ENCODE results near the gene FOXK1.
"Not testable (repeated sequence)": the region's sequence is repeated elsewhere in the genome, so short reads cannot be mapped to it uniquely, and the experiment has no call there.

The FOXK1 gene

DNA sequence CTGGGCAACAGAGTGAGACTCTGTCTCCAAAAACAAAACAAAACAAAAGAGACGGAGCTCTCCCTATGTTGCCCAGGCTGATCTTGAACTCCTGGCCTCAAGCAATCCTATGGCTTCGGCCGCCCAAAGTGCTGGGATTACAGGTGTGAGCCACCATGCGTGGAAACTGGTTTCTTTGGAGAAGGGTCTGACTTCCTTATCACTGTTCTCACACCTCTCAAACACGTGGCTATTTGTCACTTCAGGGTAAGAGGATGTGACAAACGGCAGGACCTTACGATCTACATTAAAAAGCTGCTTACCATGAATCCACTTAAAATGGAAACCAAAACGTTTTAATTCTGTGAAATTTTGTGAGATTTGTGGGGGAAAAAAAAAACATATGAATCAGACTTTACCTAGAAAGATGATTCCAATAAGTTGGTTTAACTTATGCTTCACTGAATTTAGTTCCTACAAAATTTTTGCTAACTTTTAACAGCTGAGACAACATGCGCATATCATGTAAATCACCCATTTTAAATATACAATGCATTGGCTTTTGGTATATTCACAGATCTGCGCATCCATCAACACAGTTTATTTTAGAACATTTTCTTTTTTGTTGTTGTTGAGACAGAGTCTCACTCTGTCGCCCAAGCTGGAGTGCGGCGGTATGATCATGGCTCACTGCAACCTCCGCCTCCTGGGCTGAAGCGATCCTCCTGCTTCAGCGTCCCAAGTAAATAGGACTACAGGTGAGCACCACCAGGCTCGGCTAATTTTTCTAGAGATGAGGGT, 18.7 kb upstream of the FOXK1 start:
- no peak for DNase-seq

DNA sequence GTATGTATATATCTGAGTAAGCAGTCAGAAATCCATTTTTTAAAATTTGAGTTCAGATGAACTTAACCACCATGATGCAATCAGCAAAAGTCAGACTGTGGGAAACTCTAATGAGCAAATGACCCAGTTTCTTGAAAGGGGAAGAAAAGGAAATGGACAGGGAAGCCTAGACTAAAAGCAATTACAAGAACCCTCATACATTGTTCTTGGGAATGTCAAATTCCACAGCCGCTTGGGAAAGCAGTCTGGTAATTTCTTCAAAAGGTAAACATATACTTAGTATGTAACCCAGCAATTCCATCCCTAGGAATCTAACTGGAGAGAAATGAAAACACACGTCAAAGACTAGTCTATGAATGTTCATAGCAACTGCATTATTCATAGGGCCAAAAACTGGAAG, 16.4 kb upstream of the FOXK1 start:
- no peak for DNase-seq

DNA sequence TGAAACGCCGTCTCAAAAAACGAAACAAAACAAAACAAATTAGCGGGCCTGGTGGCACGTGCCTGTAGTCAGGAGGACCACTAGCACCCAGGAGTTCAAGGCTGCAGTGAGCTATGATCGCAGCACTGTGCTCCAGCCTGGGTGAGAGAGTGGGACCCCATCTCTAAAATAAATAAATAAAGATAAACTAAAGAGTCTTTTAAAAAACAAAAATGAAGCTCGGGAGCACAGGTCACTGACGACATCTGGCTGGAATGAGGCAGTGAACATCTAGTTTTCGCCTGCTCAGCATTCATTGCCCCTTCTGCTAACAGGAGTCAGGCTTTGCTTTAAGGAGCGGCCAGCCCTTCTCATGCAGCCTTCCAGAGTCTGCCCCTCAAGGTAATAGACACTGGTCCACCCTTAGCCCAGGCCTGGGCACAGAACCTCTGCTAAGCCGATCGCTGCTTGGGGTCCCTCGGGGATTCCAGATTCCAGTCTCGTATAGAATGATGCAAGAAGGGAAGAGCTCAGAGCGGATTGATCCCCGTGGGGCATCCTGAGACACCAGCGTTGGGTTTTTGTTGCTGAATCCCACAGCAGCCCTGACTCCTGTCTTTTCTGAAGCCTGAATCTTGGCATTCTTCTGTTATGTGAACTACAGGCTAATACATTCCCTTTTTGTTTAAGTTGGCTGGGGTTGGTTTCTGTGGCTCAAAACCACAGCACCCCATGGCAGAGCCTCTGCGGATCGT, 14.2 kb upstream of the FOXK1 start:
- DNase-seq: no peak

DNA sequence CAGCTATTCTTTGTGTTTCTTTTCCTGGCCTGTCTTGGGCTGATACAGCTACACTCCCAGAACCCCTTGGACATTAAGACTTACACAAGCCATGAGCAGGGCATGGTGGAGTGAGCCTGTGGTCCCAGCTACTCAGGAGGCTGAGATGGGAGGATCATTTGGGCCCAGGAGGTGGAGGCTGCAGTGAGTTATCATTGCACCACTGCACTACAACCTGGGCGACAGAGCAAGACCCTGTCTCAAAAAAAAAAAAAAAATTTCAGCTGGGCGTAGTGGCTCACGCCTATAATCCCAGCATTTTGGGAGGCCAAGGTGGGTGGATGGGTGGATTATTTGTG, 13.6 kb upstream of the FOXK1 start:
- DNase-seq: no peak

DNA sequence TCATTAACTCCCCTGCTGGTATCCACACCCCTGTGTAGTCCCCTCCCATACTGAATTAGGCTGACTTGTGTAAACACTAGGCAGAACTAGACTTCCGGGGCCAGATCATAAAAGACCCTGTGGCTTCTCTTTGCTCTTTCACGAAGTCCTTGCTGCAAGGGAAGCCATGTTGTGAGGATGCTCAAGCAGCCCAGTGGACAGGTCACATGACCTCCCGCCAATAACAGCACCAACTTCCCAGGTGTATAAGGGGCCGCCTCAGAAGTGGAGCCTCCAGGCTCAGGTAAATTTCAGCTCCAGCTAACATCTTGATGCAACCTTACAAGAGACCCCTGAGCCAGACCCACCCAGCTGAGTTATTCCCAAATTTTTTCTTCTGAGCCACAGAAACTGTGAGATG, 11.3 kb upstream of the FOXK1 start:
- no peak for DNase-seq

DNA sequence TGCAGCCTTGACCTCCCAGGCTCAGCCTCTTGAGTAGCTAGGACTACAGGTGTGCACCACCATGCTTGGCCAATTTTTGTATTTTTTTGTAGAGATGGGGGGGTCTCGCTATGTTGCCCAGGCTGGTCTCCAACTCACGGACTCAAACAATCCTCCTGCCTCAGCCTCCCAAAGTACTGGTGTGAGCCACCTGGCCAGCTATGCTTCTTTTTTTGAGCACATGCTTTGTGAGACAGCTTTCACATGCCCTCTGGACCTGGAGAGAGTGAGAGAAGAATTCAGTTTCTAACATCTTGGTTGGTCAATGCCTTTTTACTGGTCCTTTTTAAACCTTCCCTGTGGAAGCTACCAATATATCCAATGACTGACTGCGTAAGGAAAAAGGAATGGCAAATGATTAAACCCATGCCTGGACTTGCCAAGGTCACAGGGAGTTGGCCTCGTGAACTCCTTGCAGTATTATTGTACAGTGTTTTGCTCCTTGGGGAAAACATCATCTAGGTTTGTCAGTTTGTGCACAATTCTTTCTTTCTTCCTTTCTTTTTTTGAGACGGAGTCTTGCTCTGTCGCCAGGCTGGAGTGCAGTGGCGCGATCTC, 6.2 kb upstream of the FOXK1 start:
- no peak for DNase-seq

DNA sequence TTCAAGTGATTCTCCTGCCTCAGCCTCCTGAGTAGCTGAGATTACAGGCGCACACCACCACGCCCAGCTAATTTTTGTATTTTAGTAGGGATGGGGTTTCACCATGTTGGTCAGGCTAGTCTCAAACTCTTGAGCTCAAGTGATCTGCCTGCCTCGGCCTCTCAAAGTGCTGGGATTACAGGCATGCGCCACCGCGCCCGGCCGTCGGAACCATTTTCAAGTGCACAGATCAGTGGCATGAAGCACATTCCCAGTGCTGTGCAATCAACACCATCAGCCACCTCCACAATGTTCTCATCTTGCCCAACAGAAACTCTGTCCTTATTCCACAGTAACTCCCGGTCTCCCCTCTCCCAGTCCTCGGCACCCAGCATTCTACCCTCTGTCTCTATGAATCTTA, 4.6 kb upstream of the FOXK1 start:
- DNase-seq: not testable (repeated sequence)

DNA sequence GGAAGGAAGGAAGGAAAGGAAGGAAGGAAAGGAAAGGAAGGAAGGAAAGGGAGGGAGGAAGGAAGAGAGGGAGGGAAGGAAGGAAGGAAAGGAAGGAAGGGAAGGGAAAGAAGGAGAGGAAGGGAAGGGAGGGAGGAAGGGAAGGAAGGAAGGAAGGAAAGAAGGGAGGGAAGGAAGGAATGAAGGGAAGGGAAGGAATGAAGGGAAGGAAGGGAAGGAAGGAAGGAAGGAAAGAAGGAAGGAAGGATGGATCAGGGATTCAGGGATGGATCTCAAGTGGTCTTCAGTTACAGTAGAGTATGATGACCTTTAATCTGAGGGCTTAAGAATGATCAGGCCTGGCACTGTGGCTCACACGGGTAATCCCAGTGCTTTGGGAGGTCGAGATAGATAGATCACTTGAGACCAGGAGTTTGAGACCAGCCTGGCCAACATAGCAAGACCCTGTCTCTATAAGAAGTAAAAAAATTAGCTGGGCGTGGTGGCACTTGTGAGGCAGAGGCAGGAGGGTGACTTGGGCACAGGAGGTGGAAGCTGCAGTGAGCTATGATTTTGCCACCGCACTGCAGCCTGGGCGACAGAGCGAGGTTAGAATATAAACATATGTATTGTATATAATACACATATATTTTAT, 760 bp upstream of the FOXK1 start:
- DNase-seq: no peak

DNA sequence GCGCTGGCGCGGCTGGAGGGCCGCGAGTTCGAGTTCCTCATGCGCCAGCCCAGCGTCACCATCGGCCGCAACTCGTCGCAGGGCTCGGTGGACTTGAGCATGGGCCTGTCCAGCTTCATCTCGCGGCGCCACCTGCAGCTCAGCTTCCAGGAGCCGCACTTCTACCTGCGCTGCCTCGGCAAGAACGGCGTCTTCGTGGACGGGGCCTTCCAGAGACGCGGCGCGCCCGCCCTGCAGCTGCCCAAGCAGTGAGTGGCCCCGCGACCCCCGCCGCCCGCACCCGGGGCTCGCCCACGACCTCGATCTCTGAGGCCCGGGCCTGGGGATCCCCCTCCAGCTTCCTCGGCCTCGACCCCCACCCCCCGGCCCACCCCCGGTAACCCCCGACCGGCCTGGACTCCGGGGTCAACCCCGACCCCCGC, 537 bp downstream of the FOXK1 start:
- DNase-seq: peak; percentile 67

DNA sequence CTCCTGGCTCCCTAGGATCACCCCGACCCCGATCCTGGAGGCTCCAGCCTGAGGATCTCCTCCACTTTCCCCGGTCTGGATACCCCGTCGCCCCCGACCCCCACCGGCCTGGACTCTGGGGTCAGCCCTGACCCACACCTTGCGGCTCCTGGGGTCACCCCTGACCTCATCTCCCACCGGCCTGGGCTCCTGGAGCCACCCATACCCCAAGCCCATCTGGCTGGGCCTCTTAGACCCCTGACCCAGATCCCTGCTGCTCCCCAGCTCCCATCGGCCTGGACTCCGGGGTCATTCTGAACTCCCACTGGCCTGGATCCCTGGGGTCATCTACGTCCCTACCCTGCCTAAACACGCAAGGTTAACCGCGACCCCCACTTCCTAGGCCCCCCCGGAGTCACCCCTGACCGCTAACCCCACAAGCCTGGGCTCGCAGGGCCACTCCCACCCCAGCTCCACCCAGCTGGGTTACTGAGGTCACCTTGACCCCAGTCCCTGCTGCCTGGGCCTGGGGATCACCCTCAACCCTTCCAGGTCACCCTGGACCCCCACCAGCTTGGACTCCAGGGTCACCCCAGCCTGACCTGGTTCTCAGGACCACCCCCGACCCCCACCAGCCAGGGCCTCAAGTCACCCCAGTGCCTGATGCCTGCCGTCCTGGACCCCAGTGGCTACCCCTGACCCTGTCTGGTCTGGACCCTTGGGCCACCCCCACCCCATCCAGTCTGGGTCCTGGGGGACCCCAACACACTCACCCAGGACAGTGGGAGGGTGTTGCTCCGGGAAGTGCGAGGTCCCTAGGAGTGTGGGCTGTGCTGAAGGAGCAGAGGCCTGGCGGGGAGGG, 1.2 kb downstream of the FOXK1 start:
- no peak for DNase-seq

DNA sequence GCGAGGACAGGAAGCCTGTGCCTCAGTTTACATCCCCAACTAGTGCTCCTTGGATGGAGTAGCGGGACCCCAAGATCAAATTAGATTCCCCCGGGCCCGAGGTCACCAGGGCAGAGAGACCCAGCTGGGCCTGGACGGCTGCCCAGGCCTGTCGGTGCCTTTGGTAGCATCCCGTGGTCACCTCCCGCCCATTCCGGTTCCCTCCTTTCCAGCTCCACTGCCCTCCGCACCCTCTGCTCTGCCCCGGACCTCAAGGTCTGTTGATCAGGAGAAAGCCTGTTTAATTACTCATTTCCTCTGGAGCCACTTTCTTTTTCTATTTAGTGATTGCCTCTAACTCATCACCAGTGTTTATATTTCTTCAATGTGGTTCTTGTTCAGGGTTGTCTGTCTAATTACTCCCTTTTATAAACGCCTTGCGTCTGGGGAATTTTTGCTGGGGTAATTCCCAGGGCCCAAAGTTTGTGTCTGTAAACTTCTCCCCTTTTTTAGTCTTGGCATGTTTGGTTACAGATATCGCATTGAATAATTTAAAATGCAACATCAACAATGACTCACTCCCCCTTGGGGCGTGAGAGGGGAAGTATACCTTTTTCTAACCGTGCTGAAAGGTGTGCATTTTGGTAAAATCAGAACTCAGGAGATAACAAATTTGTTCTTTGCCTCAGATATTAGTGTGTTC, 1.9 kb downstream of the FOXK1 start:
- DNase-seq: peak; percentile 69

DNA sequence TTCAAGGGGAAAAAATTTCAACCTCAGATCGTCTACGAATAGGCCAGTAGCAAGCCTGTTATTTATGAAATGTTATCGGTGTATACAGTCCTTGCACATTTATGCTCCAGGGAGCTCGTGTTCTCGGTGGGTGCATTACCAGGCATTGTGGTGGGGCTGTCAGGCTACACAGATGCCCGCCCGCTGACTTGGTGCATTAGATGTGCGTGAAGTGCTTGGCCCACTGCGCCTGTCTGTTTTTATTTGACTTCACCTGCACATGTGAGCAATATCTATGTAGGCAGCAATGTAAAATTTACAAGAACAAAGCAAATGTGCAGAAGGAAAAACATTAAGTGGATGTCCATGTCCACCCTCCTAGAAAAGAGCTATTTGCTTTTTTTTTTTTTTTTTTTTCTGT, 2.8 kb downstream of the FOXK1 start:
- no peak for DNase-seq

DNA sequence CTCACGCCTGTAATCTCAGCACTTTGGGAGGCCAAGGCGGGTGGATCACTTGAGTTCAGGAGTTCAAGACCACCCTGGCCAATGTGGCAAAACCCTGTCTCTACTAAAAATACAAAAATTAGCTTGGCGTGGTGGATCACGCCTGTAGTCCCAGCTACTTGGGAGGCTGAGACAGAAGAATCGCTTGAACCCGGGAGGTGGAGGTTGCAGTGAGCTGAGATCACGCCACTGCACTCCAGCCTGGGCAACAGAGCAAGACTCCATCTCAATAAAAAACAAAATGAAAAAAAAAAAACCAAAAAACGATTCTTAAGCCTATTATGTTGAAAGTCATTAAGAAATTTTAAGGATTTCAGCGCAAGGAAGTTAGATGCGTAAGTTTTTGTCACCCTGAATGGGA, 3.6 kb downstream of the FOXK1 start:
- not testable (repeated sequence) for DNase-seq

DNA sequence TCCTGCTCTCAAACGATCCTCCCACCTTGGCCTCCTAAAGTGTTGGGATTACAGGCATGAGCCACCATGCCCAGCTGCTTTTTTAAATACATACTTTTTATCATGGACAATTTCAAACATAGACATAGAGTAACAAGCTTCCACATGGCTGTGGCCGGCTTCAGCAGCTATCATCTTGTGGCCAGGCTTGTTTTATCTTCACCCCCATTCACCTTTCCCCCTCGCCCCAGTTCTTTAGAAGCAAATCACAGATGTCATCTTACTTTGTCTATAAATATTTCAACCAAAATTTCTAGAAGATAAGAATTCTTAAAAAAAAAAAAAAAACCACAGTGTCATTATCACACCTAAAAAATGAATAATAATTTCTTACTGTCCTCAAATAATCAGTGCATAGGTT, 5.9 kb downstream of the FOXK1 start:
- no peak for DNase-seq

DNA sequence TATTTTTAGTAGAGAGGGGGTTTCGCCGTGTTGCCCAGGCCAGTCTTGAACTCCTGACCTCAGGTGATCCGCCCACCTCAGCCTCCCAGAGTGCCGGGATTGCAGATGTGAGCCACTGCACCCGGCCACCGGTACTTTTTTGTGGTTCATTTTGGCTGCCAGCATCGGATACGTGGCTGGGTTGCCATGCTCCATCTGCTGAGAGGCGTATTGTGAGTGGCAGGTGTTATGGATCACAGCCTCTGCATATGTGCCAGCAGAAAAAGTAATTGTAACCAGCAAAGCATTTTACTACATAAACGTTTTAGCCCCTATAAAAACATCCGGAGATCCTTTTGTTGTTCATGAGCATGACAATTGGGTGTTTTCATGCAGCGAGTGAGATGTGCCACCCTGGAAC, 7.1 kb downstream of the FOXK1 start:
- DNase-seq: no peak

DNA sequence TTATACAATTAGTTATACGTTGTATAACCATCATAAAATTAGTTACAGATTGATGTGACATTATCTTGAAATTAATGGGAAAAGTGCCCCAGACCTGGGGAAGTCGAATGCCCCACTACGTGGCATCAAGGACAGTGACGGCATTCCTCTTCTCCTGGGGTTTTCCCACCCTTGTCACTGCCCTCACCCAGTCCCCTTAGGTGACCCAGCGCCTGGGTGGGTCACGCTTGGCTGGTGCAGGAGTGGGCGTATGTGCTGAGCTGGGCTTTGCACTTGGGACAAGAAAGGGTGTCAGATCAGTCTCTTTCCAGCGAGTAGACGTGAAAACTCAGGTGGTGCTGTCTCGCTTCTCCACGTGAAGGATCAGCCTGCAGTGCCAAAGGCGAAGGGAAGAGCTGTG, 7.6 kb downstream of the FOXK1 start:
- no peak for DNase-seq

DNA sequence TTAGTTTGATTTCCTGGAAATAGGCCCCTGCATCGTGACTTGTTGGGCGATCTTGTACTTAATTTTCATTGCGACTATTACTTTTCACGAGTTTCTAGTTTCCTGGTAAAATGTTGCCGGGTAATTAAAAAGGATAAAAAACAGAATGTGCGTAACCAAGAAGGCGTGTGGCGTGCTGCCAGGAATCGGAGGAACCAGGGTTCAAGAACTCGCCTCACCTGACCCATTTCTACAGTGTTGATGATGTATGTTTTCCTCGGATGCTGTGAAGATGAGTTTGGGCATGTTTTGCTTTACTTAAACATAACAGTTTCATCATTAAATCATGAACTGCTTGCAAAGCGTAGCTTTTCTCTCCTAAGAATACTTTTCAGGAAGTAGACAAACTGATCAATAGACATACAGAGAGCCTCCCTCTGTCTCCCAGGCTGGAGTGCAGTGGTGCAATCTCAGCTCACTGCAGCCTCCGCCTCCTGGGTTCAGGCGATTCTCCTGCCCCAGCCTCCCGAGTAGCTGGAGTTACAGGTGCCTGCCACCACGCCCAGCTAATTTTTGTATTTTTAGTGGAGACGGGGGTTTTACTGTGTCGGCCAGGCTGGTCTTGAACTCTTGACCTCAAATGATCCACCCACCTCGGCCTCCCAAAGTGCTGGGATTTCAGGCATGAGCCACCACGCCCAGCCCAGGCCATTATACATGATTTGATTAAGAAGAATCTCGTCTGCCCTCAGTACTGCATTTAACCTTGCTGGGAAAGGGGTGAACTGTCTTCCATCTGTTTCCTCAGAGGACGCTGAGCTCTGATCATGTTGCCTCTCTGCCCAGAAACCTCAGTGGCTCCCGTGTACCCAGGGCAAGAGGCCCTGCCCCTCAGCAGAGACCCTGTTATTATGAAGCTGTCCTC, 9.1 kb downstream of the FOXK1 start:
- no peak for DNase-seq

DNA sequence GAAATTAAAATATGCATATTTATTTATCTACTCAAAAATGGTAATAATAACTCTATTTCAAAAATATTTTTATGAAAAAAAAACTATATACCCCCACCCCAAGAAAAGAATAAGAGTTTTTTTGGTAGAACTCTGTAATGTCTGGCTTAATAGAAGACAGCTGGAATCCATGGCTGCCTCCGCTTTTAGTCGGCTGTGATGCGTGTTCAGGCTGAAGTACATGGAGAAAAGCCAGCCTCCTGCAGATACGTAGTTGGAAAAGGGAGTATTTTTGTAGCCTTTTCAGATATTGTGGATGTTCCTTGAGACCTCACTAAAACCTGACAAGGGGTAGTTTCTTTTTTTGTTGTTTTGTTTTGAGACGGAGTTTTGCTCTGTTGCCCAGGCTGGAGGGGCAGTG, 10.0 kb downstream of the FOXK1 start:
- DNase-seq: no peak

DNA sequence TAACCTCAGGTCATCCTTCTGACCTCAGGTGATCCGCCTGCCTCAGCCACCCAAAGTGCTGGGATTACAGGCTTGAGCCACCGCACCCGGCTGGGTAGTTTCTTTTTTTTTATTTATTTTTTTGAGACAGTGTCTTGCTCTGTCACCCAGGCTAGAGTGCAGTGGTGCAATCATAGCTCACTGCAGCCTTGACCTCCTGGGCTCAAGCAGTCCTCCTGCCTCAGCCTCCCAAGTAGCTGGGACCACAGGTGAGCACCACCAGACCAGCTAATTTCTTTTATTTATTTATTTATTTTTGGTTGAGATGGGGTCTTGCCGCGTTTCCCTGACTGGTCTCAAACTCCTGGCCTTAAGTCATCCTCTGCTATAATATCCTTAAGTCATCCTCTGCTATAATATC, 10.5 kb downstream of the FOXK1 start:
- DNase-seq: not testable (repeated sequence)

DNA sequence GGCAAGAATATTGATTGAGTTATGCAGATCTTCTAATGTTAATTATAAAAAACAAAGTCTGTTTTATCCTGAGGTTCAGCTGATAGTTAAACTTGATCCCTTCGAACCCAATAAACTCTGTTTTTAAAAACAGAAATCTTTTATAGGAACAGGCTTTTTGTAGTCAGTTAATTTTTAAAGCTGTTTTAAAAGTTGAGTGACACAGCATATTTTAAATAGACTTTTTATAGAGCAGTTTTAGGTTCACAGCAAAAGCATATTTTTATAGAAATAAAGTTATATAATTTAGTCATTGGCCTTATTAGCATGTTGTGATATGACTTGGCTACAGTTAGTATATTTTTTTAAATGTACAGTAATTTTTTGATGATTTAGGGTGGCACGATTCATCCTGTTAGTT, 11.1 kb downstream of the FOXK1 start:
- no peak for DNase-seq

DNA sequence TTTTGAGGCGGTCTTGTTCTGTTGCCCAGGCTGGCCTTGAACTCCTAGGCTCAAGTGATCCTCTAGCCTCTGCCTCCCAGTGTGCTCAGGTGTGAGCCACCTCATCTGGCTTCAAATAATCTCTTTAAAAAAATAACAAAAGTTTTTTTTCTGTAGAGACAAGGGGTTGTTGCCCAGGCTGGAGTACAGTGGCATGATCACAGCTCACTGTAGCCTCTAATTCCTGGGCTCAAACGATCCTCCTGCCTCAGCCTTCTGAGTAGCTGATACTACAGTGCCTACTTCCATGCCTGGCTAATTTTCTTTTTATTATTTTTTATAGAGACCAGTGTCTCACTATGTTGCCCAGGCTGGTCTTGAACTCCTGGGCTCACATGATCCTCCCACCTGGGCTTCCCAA, 11.7 kb downstream of the FOXK1 start:
- DNase-seq: no peak

Measured in right kidney (tissue), 1 donor.